ENCODE measurements around the gene WDR19.

WDR19 gene

GRCh38 chr4:39233114-39233513, 50.8 kb downstream of the WDR19 start:
- Histone ChIP-seq H3K4me3 (replicated peaks; ENCODE audit: low read depth, low read length) (no peak overlapping the region), H3K36me3 (ENCODE audit: control insufficient read depth, insufficient read depth, low read length) (no peaks in the 10 kb centered on the region), H3K27me3 (replicated peaks; ENCODE audit: control insufficient read depth, insufficient read depth, low read length) (no peaks in the 10 kb centered on the region)
- DNase-seq (ENCODE audit: extremely low read depth, insufficient read length) = no peak
- TF ChIP-seq CTCF (IDR thresholded peaks at IDR 0.05; ENCODE audit: insufficient read depth, low read length, poor library complexity, severe bottlenecking) = no peak

- TF ChIP-seq CTCF (IDR thresholded peaks at IDR 0.05; ENCODE audit: insufficient read depth, low read length, poor library complexity, severe bottlenecking) = no peak
- Histone ChIP-seq H3K27me3 (replicated peaks; ENCODE audit: control insufficient read depth, insufficient read depth, low read length) (no peaks in the 10 kb centered on the region), H3K36me3 (ENCODE audit: control insufficient read depth, insufficient read depth, low read length) (no peaks in the 10 kb centered on the region), H3K4me3 (replicated peaks; ENCODE audit: low read depth, low read length) (no peak overlapping the region)
- no peak for DNase-seq (ENCODE audit: extremely low read depth, insufficient read length)
Observed at GRCh38 chr4:39233783-39234182, 51.5 kb downstream of the WDR19 start.

GRCh38 chr4:39235021-39235420, 52.7 kb downstream of the WDR19 start:
- no peak for TF ChIP-seq CTCF (IDR thresholded peaks at IDR 0.05; ENCODE audit: insufficient read depth, low read length, poor library complexity, severe bottlenecking)
- Histone ChIP-seq H3K27me3 (replicated peaks; ENCODE audit: control insufficient read depth, insufficient read depth, low read length) (no peaks in the 10 kb centered on the region), H3K4me3 (replicated peaks; ENCODE audit: low read depth, low read length) (no peak overlapping the region), H3K36me3 (ENCODE audit: control insufficient read depth, insufficient read depth, low read length) (no peaks in the 10 kb centered on the region)
- no peak for DNase-seq (ENCODE audit: extremely low read depth, insufficient read length)

- no peak for DNase-seq (ENCODE audit: extremely low read depth, insufficient read length)
- no peak overlapping the region for H3K4me3 ChIP-seq (replicated peaks; ENCODE audit: low read depth, low read length)
- no peak for TF ChIP-seq CTCF (IDR thresholded peaks at IDR 0.05; ENCODE audit: insufficient read depth, low read length, poor library complexity, severe bottlenecking)
- H3K27me3 ChIP-seq (replicated peaks; ENCODE audit: control insufficient read depth, insufficient read depth, low read length) = no peaks in the 10 kb centered on the region
- no peaks in the 10 kb centered on the region for H3K36me3 ChIP-seq (ENCODE audit: control insufficient read depth, insufficient read depth, low read length)
Observed at GRCh38 chr4:39235696-39236095, 53.4 kb downstream of the WDR19 start.

GRCh38 chr4:39237179-39237578, 54.9 kb downstream of the WDR19 start:
- no peaks in the 10 kb centered on the region for H3K36me3 ChIP-seq (ENCODE audit: control insufficient read depth, insufficient read depth, low read length)
- no peak for DNase-seq (ENCODE audit: extremely low read depth, insufficient read length)
- no peak for TF ChIP-seq CTCF (IDR thresholded peaks at IDR 0.05; ENCODE audit: insufficient read depth, low read length, poor library complexity, severe bottlenecking)
- H3K27me3 ChIP-seq (replicated peaks; ENCODE audit: control insufficient read depth, insufficient read depth, low read length) = no peaks in the 10 kb centered on the region
- no peak overlapping the region for H3K4me3 ChIP-seq (replicated peaks; ENCODE audit: low read depth, low read length)

GRCh38 chr4:39243462-39243861, 61.1 kb downstream of the WDR19 start:
- H3K36me3 ChIP-seq (ENCODE audit: control insufficient read depth, insufficient read depth, low read length) = no peaks in the 10 kb centered on the region
- H3K4me3 ChIP-seq (replicated peaks; ENCODE audit: low read depth, low read length) = no peak overlapping the region
- TF ChIP-seq CTCF (IDR thresholded peaks at IDR 0.05; ENCODE audit: insufficient read depth, low read length, poor library complexity, severe bottlenecking) = no peak
- H3K27me3 ChIP-seq (replicated peaks; ENCODE audit: control insufficient read depth, insufficient read depth, low read length) = no peaks in the 10 kb centered on the region
- no peak for DNase-seq (ENCODE audit: extremely low read depth, insufficient read length)

All from GM06990 (cell line).